GM23338 (cell line): ENCODE data around the gene SIN3B. TPM values are rescaled to one million over a fixed set of nuclear protein-coding genes. Genes with fewer than 3 reads are reported as not detected.

ENCODE experiments used
- ATAC-seq: fragments of 200-7000 bp; cut with Tn5 transposase; 3 replicates; pipeline ENCODE4 v1.9.1; 2020
- DNase-seq: peaks from one replicate; pipeline ENCODE4 v3.0.0-alpha.2; 2015; ENCODE audit warnings: low spot score
- H2AFZ ChIP-seq: fragments of 200-600 bp; sonication (generic); 2 replicates; pipeline ENCODE4 v1.8.0; 2016; ENCODE audit warnings: antibody characterized with exemption, mild to moderate bottlenecking, moderate library complexity
- H3F3A ChIP-seq: fragments of 200-600 bp; sonication (generic); replicated peaks from 2 replicates; pipeline ENCODE4 v1.8.0; 2017; ENCODE audit warnings: antibody characterized with exemption, mixed run types, low read depth
- H3K27ac ChIP-seq: fragments of 200-600 bp; sonication (generic); 2 replicates; pipeline ENCODE4 v1.6.1; 2016; ENCODE audit warnings: low read depth
- H3K27me3 ChIP-seq: fragments of 200-600 bp; sonication (generic); 2 replicates; pipeline ENCODE4 v1.8.0; 2016; ENCODE audit warnings: mild to moderate bottlenecking, mixed run types, moderate library complexity; ENCODE audit not compliant: insufficient read depth
- H3K36me3 ChIP-seq: fragments of 200-600 bp; sonication (generic); 2 replicates; pipeline ENCODE4 v1.8.0; 2016; ENCODE audit warnings: mild to moderate bottlenecking; ENCODE audit not compliant: insufficient read depth
- H3K4me1 ChIP-seq: fragments of 200-600 bp; sonication (generic); 2 replicates; pipeline ENCODE4 v1.8.0; 2016; ENCODE audit warnings: mild to moderate bottlenecking, moderate library complexity; ENCODE audit not compliant: insufficient read depth
- H3K4me2 ChIP-seq: fragments of 200-600 bp; sonication (generic); 2 replicates; pipeline ENCODE4 v1.7.1; 2017; ENCODE audit warnings: mixed run types
- H3K4me3 ChIP-seq: fragments of 200-600 bp; sonication (generic); 2 replicates; pipeline ENCODE4 v1.6.1; 2016; ENCODE audit warnings: mixed run types
- H3K79me2 ChIP-seq: fragments of 200-600 bp; sonication (generic); replicated peaks from 2 replicates; pipeline ENCODE4 v1.8.0; 2017; ENCODE audit warnings: mild to moderate bottlenecking; ENCODE audit not compliant: insufficient read depth
- H3K9me2 ChIP-seq: fragments of 200-600 bp; sonication (generic); 2 replicates; pipeline ENCODE4 v1.8.0; 2017; ENCODE audit not compliant: insufficient read depth
- H4K20me1 ChIP-seq: fragments of 200-600 bp; sonication (generic); replicated peaks from 2 replicates; pipeline ENCODE4 v1.8.0; 2017; ENCODE audit warnings: mild to moderate bottlenecking; ENCODE audit not compliant: insufficient read depth
- H3K27ac Mint-ChIP-seq: 2 replicates; pipeline ENCODE4 v1.8.0; 2020; ENCODE audit warnings: inconsistent platforms, mild to moderate bottlenecking, moderate library complexity, mixed read lengths
- H3K27me3 Mint-ChIP-seq: 3 replicates; pipeline ENCODE4 v1.8.0; 2022; ENCODE audit warnings: low read depth, mild to moderate bottlenecking, moderate library complexity, mixed read lengths, inconsistent platforms; ENCODE audit not compliant: insufficient read depth, poor library complexity
- H3K36me3 Mint-ChIP-seq: 3 replicates; pipeline ENCODE4 v1.8.0; 2021; ENCODE audit warnings: low read depth, mild to moderate bottlenecking, inconsistent platforms, moderate library complexity, mixed read lengths
- H3K4me1 Mint-ChIP-seq: 3 replicates; pipeline ENCODE4 v1.8.0; 2020; ENCODE audit warnings: mild to moderate bottlenecking, inconsistent platforms, mixed read lengths
- H3K4me3 Mint-ChIP-seq: 3 replicates; pipeline ENCODE4 v1.8.0; 2021; ENCODE audit warnings: moderate library complexity, mild to moderate bottlenecking, inconsistent platforms, mixed read lengths
- H3K9me3 Mint-ChIP-seq: 3 replicates; pipeline ENCODE4 v1.8.0; 2020; ENCODE audit warnings: moderate library complexity, mild to moderate bottlenecking, inconsistent platforms, mixed read lengths
- CREB1 ChIP-seq: fragments of 250-450 bp; sonication (Bioruptor Pico); IDR thresholded peaks from 2 replicates; pipeline ENCODE4 v1.5.0; 2020; ENCODE audit warnings: low read depth, mild to moderate bottlenecking, moderate library complexity
- CTCF ChIP-seq, 2 experiments: fragments of 200-600 bp in 1 of 2; sonication (generic) in 1 of 2; conservative IDR thresholded peaks; 2 replicates each; pipeline versions ENCODE4 v1.5.1 to v1.6.1; 2016 to 2017; ENCODE audit warnings: antibody characterized with exemption in 2 of 2, low read depth in 2 of 2, mild to moderate bottlenecking in 2 of 2, moderate library complexity in 1 of 2
- ETS1 ChIP-seq: IDR thresholded peaks from 2 replicates; pipeline ENCODE4 v1.6.1; 2016; ENCODE audit warnings: antibody characterized with exemption
- EZH2 ChIP-seq: fragments of 200-600 bp; sonication (generic); IDR thresholded peaks from one replicate; pipeline ENCODE4 v1.8.0; 2017; ENCODE audit warnings: antibody characterized with exemption, mild to moderate bottlenecking, low read depth; ENCODE audit not compliant: unreplicated experiment
- POLR2AphosphoS5 ChIP-seq: IDR thresholded peaks from 2 replicates; pipeline ENCODE4 v1.6.1; 2016; ENCODE audit warnings: antibody characterized with exemption, low read depth
- STAT1 ChIP-seq: IDR thresholded peaks from one replicate; pipeline ENCODE4 v1.6.1; 2016; ENCODE audit warnings: antibody characterized with exemption; ENCODE audit not compliant: unreplicated experiment
- ZNF114 ChIP-seq: fragments of 250-450 bp; sonication (Bioruptor Pico); IDR thresholded peaks from 2 replicates; pipeline ENCODE4 v1.5.0; 2020; ENCODE audit warnings: mild to moderate bottlenecking, moderate library complexity
- ZNF331 ChIP-seq: fragments of 250-450 bp; sonication (Bioruptor Pico); IDR thresholded peaks from 2 replicates; pipeline ENCODE4 v1.5.0; 2020; ENCODE audit warnings: low read depth, mild to moderate bottlenecking, moderate library complexity
- ZNF462 ChIP-seq: fragments of 250-450 bp; sonication (Bioruptor Pico); IDR thresholded peaks from 2 replicates; pipeline ENCODE4 v1.5.0; 2020; ENCODE audit warnings: mild to moderate bottlenecking, moderate library complexity
- polyA plus RNA-seq: library from polyadenylated mRNA; unstranded; fragments of >200 nt; fragmentation: Nextera tagmentation; extraction: Ambion mirVana; gene quantifications from 2 replicates; pipeline ENCODE4 v1.2.1, GENCODE V29; 2016
- total RNA-seq: library from RNA; depleted of rRNA; stranded (reverse); fragments of >200 nt; shearing (Covaris generic); gene quantifications from 2 replicates; pipeline ENCODE4 v1.2.3, GENCODE V29; 2014

The SIN3B gene
- total and polyA plus RNA-seq, 2 experiments from 2014 or later = 37.6 to 68.6 TPM

GRCh38 chr19:16795731-16796130 is 33.5 kb upstream of the SIN3B start (continued):
- no peak for TF ChIP-seq CTCF (conservative IDR thresholded peaks at IDR 0.05; ENCODE audit: low read depth in 2 of 2)
- no peak for TF ChIP-seq CREB1
- no peak for TF ChIP-seq ZNF331
- no peak for TF ChIP-seq POLR2AphosphoS5
- no peak for TF ChIP-seq ETS1
- no peak for TF ChIP-seq ZNF114 (CRISPR knock-in tag)
- no peak for TF ChIP-seq EZH2

- Histone ChIP-seq H3K4me3 (no peak overlapping the region), H3K27ac (no peak overlapping the region), H3F3A (no peaks in the 10 kb centered on the region), H3K4me2 (no peak overlapping the region), H3K9me2 (no peaks in the 10 kb centered on the region; the same call in 1 of the 2 replicates), H3K4me1 (no peaks in the 10 kb centered on the region), H4K20me1 (no peaks in the 10 kb centered on the region), H3K27me3 (no peaks in the 10 kb centered on the region), H3K36me3 (0 out of 2 replicates have a peak, but pooled peaks cover 3% of the 10 kb centered on the region), H2AFZ (no peak overlapping the region), H3K79me2 (no peaks in the 10 kb centered on the region)
- Mint-ChIP-seq H3K27me3 (peaks cover 2% of the 10 kb centered on the region), H3K9me3 (peaks cover 37% of the 10 kb centered on the region), H3K4me1 (no peaks in the 10 kb centered on the region), H3K4me3 (no peak overlapping the region), H3K27ac (no peak overlapping the region), H3K36me3 (peaks cover 15% of the 10 kb centered on the region)
- no peak for ATAC-seq
- DNase-seq = no peak
- TF ChIP-seq ZNF462 (CRISPR knock-in tag) (no peak), CREB1 (no peak), POLR2AphosphoS5 (no peak), ETS1 (no peak), STAT1 (no peak), CTCF (conservative IDR thresholded peaks at IDR 0.05; ENCODE audit: low read depth in 2 of 2) (no peak), ZNF114 (CRISPR knock-in tag) (no peak)
Measured at GRCh38 chr19:16797876-16798275, 31.3 kb upstream of the SIN3B start.
